HG03064 (cell line): ENCODE data around the gene APC2.

Experiments
- ATAC-seq: cut with Tn5 transposase; IDR thresholded peaks from one replicate; pipeline ENCODE4 v1.9.1; 2021; ENCODE audit warnings: low read depth; ENCODE audit not compliant: unreplicated experiment

APC2 gene

GRCh38 chr19:1445932-1446712 is 3.8 kb upstream of the APC2 start:
- no peak for ATAC-seq

DNA sequence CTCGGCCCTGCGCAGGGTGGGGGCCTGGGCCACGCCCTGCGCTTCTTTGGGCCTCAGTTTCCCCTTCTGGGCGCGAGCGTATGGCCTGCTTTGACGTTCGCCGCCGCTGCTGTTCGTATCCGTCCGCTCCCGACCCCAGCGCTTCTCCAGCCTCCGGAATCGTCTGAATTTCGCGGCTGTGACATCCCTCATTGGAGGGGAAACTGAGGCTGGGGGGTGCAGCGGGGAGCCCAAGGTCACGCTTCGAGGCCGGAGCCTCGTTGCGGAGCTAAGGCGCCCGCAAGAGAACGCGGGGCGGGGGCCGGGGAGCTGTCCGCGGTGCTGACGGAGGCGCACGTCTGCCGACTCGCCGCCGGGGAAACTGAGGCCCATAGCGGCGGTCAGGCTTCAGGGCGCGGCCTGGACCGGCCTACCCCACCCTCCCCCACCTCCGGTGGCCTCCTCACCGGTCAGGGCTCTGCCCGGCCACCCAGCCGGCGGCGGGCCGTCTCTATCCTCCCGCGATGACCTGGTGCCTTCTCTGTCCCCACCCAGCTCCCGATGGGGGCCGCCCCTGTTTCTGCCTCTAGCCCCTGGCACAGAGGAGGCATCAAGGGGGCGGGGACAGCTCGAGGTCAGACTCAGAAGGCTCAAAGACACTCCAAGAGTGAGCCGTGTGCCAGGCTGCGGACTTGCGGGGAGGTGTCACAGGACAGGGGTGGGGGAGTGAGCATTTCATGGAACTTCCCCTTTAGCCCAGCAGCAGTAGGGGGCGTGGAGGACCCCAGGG is 3.0 kb upstream of the APC2 start:
- ATAC-seq: no peak

GRCh38 chr19:1447504-1447903 is 2.4 kb upstream of the APC2 start:
- ATAC-seq: no peak

GRCh38 chr19:1447944-1448343 is 2.0 kb upstream of the APC2 start:
- ATAC-seq: no peak

DNA sequence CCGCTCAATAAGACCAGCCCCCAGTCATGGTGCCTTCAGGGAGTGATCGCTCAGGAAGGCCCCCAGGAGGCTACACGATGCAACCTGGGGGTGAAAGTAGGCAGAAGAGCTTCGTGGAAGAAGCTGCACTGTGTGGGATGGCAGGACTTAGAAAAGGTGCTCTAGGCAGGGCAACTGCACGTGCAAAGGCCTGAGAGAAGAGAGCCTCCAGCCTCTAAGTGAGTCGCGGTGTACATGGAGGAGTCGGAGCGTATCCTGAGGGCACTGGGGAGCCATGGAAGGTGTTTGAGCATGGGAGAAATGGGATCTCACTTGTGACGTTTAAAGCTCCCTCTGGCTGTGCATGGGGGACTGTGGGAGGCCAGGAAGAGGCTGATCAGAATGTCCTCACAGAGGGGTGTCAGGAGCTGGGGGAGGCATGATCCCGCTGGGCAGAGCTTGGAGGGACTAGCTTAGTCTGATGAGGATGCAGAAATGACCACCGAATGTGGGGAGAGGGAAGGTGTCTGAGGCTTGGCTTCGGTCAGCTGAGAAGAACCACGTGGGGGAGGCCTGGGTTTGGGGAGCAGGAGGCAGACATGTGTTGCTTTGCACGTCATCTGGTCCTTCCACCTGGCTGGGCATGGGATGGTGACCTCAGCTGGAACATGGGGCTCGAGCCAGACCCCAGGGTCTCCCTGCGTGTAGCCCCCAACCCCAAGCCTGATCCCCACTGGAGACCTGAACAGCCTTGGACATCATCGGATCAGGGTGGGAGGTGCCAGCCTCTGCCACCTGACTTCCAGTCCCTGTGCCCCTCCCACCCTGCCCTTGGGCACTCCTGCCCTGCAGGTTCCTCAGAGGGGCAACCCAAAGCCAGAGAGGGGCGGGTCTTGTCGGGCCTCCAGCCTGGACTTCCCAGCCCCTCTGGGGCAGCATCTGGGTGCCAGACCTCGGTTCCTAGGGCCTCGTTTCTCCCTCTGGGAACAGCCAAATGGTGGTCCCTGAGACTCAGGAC is 1.1 kb downstream of the APC2 start:
- ATAC-seq: no peak

GRCh38 chr19:1451916-1452801 is 2.2 kb downstream of the APC2 start:
- no peak for ATAC-seq

DNA sequence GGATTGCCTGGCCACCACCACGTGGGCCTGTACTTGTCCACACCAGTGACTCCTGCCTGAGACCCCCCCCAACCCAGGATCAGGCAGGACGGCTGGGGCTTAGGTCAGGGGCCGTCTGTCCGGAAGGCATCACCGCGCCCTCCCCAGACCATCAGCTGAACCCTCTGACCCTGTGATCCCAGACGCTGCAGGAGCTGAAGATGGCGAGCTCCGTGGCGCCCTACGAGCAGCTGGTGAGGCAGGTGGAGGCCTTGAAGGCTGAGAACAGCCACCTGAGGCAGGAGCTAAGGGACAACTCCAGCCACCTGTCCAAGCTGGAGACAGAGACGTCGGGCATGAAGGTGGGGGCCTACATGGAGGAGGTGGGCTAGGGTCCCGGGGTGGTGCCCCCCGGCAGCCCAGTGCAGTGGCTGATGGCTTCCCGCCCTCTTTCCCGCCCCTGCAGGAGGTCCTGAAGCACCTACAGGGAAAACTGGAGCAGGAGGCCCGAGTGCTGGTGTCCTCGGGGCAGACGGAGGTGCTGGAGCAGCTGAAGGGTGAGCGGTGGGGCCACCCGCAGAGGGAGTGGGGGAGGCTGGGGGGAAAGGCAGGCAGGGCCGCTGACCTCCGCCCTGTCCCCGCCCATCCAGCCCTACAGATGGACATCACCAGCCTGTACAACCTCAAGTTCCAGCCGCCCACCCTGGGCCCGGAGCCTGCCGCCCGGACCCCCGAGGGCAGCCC is 3.0 kb downstream of the APC2 start:
- ATAC-seq: no peak

- ATAC-seq: no peak
These were observed 3.8 kb downstream of the APC2 start for GRCh38 chr19:1453525-1454364.

DNA sequence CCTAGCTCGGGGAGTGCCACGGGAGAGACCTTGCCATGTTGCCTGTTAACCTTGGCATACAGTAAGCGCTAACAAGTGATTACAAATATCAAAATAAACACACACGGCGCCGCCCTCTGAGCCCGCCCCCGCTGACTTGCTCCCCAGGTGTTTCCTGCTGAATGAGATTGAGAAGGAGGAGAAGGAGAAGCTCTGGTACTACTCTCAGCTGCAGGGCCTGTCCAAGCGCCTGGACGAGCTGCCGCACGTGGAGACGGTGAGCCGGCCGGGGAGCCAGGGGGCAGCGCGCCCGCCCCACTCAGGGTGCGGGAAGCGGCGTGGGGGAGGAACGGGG is 5.0 kb downstream of the APC2 start:
- ATAC-seq: no peak

DNA sequence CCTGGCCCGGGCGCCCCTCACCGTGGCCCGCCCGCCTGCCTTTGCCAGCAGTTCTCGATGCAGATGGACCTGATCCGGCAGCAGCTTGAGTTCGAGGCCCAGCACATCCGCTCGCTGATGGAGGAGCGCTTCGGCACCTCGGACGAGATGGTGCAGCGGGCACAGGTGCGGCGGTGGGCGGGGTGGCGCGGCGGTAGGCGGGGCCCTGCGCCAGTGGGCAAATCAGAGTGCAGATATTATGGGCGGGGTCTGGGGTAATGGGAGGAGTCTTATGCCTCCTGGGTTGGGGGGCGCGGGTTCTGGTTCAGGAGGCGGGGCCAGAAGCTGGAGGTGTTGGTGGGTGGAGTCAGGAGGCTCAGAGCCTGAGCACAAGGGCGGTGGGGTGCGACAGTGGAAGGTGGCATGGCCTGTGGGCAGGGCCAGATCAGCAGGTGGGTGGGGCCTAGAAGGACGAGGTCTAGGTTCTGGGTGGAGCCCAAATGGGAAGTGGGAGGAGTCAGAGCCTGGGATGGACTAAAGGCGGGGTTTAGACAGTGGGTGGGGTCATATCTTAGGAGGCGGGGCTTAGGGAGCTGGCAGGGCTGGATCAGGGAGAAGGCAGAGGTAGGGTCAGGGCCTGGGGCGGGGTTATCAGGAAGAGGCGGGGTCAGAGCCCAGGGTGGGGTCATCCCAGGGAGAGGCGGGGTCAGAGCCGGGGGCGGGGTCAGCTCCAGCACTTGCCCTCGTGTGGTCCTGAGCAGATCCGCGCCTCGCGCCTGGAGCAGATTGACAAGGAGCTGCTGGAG is 5.6 kb downstream of the APC2 start:
- ATAC-seq: no peak

DNA sequence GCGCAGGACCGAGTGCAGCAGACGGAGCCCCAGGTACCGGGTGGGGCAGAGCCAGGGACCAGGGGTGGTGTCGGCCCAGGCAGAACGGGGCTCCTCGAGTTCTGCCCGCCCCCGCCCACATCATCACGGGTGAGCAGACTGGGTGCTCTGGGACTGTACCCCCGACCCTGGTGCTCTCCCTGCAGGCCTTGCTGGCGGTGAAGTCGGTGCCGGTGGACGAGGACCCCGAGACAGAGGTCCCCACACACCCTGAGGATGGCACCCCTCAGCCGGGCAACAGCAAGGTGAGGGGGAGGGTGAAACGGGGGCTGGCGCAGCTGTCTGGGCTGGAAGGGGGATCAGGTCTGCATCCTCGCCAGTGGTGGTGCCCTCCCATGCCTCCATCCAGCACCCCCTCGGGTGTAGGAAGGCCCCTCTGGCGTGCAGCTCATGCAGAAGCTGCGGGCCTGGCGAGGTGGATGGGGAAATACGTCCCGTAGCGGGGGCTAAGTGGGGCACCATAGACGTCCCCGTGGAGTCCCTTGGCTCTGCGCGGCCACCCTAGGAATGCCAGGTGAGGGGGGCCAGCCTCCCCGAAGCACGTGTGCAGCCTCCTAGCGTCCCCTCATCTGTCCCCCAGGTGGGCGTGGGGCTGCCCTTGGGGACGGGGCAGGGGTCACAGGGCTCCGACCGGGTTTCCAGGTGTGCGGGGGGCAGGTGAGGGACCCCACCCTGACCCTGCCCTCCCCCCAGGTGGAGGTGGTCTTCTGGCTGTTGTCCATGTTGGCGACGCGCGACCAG is 6.4 kb downstream of the APC2 start:
- ATAC-seq: no peak

- ATAC-seq: no peak
These were observed 7.3 kb downstream of the APC2 start for GRCh38 chr19:1457031-1457739.

GRCh38 chr19:1457892-1458291 is 8.0 kb downstream of the APC2 start:
- no peak for ATAC-seq

- ATAC-seq: no peak
These were observed 9.6 kb downstream of the APC2 start for GRCh38 chr19:1459479-1459878.

DNA sequence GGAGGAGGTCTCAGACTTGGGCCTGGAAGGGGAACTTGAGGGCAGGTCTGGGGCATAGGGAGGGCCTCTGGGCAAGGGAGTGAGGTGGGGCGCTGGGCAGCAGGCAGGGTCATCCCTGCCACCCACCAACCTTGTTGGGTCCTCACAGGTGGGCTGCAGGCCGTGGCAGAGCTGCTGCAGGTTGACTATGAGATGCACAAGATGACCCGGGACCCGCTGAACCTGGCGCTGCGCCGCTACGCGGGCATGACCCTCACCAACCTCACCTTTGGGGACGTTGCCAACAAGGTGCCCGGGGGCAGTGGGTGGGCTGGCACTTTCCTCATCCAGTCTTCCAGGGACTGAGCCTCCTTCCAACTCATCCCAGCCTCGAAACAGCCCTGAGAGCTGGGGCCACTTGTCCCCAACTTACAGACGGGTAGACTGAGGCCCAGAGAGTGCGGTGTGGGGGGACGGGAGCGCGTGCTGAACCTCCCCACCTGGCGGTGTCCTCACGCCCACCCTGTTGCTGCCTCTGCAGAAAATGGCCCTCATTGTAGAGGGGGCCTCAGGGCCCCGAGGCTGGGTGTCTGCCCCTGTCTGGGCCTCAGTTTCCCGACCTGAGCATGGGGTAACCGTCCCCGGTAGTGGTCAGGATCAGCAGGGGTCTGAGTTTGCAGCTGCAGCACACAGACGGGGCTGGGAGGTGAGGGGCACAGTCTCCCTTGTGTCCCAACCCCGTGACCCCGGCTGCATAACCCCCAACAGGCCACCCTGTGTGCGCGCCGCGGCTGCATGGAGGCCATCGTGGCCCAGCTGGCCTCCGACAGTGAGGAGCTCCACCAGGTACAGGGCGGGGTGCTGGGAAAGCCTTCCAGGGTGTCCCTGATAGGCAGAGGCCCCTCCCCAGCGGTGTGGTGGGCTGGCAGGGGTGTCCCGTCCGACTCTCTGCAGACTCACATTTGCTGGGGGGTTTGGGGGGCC is 10.4 kb downstream of the APC2 start:
- ATAC-seq: no peak
